ENCODE data around the gene MYF6.
A peak's percentile ranks its signal among the peaks of the same experiment; 100 is the strongest.
"Not testable (repeated sequence)": the region's sequence is repeated elsewhere in the genome, so short reads cannot be mapped to it uniquely, and the experiment has no call there.

The MYF6 gene

GRCh38 chr12:80707126-80707829 lies at the start of gene MYF6:
Gene MYF6 (plus strand): TSS chr12:80707634. CDS start chr12:80707720, 86 bp downstream.
- no peak for DNase-seq (ENCODE audit: low read depth)

- DNase-seq (ENCODE audit: low read depth), result no peak
Measured at GRCh38 chr12:80659512-80660063, 47.8 kb upstream of the MYF6 start.

- no peak for DNase-seq (ENCODE audit: low read depth)
Measured at GRCh38 chr12:80662586-80662985, 44.8 kb upstream of the MYF6 start.

- DNase-seq (ENCODE audit: low read depth), result no peak
Measured at GRCh38 chr12:80670214-80670613, 37.2 kb upstream of the MYF6 start.

GRCh38 chr12:80676042-80676636 lies 31.3 kb upstream of the MYF6 start:
- DNase-seq (ENCODE audit: low read depth), result not testable (repeated sequence)

- DNase-seq (ENCODE audit: low read depth), result no peak
Measured at GRCh38 chr12:80676856-80677255, 30.6 kb upstream of the MYF6 start.

GRCh38 chr12:80677994-80678393 lies 29.4 kb upstream of the MYF6 start:
- no peak for DNase-seq (ENCODE audit: low read depth)

GRCh38 chr12:80679346-80680131 lies 27.9 kb upstream of the MYF6 start:
- no peak for DNase-seq (ENCODE audit: low read depth)

- peak; percentile 12 for DNase-seq (ENCODE audit: low read depth)
Measured at GRCh38 chr12:80681287-80681686, 26.1 kb upstream of the MYF6 start.

GRCh38 chr12:80681786-80682185 lies 25.6 kb upstream of the MYF6 start:
- DNase-seq (ENCODE audit: low read depth), result no peak

GRCh38 chr12:80684077-80684495 lies 23.3 kb upstream of the MYF6 start:
- no peak for DNase-seq (ENCODE audit: low read depth)

- DNase-seq (ENCODE audit: low read depth), result no peak
Measured at GRCh38 chr12:80690090-80690489, 17.3 kb upstream of the MYF6 start.

- no peak for DNase-seq (ENCODE audit: low read depth)
Measured at GRCh38 chr12:80690513-80690912, 16.9 kb upstream of the MYF6 start.

- no peak for DNase-seq (ENCODE audit: low read depth)
Measured at GRCh38 chr12:80692114-80692513, 15.3 kb upstream of the MYF6 start.

- DNase-seq (ENCODE audit: low read depth), result no peak
Measured at GRCh38 chr12:80697270-80697887, 10.1 kb upstream of the MYF6 start.

GRCh38 chr12:80698256-80698655 lies 9.2 kb upstream of the MYF6 start:
- DNase-seq (ENCODE audit: low read depth), result no peak

GRCh38 chr12:80698847-80699542 lies 8.4 kb upstream of the MYF6 start:
- DNase-seq (ENCODE audit: low read depth), result no peak

GRCh38 chr12:80700327-80700726 lies 7.1 kb upstream of the MYF6 start:
- DNase-seq (ENCODE audit: low read depth), result no peak

GRCh38 chr12:80701388-80701787 lies 6.0 kb upstream of the MYF6 start:
- no peak for DNase-seq (ENCODE audit: low read depth)

- peak; percentile 80 for DNase-seq (ENCODE audit: low read depth)
Measured at GRCh38 chr12:80702889-80703805, 4.3 kb upstream of the MYF6 start.

GRCh38 chr12:80704420-80704819 lies 3.0 kb upstream of the MYF6 start:
- DNase-seq (ENCODE audit: low read depth), result no peak
